Measurements from ENCODE around the gene MCF2L2. TPM values are rescaled to one million over a fixed set of nuclear protein-coding genes. Genes with fewer than 3 reads are reported as not detected.

The MCF2L2 gene
- total RNA-seq, 4 donors from 2014 or later: 0.61 to 2.9 (median 1.3) TPM

DNA sequence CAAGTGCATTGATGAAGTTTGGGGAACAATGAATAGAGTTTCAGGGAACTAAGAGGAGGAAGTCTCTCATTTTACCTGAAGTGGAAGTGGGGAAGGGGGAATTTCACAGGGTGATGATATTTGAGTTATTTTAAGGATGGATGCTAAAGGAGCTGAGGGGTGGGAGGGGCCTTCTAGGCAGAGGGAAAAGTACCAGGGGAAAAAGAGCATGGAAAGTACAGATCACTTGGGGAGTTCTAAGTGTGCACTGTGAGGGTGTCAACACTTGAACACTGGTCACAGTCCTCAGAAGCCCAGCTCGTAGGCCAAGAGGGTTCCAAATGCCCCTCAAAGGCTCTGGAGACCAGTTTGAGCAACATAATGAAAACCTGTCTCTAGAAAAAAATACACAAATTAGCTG, 284.1 kb downstream of the MCF2L2 start:
- intact Hi-C loops (cut with DNase I): no loop called here
- Histone ChIP-seq H3K27me3 (no peaks in the 10 kb centered on the region), H3K9me3 (no peaks in the 10 kb centered on the region), H3K36me3 (no peaks in the 10 kb centered on the region), H3K4me3 (no peak overlapping the region), H3K27ac (no peak overlapping the region), H3K4me1 (no peaks in the 10 kb centered on the region)
- WGBS, 2 donors: 90 to 94% methylated on average over 1 of the region's 1 CpG
- TF ChIP-seq, protein P1, sequence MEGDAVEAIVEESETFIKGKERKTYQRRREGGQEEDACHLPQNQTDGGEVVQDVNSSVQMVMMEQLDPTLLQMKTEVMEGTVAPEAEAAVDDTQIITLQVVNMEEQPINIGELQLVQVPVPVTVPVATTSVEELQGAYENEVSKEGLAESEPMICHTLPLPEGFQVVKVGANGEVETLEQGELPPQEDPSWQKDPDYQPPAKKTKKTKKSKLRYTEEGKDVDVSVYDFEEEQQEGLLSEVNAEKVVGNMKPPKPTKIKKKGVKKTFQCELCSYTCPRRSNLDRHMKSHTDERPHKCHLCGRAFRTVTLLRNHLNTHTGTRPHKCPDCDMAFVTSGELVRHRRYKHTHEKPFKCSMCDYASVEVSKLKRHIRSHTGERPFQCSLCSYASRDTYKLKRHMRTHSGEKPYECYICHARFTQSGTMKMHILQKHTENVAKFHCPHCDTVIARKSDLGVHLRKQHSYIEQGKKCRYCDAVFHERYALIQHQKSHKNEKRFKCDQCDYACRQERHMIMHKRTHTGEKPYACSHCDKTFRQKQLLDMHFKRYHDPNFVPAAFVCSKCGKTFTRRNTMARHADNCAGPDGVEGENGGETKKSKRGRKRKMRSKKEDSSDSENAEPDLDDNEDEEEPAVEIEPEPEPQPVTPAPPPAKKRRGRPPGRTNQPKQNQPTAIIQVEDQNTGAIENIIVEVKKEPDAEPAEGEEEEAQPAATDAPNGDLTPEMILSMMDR (IDR thresholded peaks at IDR 0.05): no peak
- TF ChIP-seq POLR2A (IDR thresholded peaks at IDR 0.05): no peak
- no peak for DNase-seq

DNA sequence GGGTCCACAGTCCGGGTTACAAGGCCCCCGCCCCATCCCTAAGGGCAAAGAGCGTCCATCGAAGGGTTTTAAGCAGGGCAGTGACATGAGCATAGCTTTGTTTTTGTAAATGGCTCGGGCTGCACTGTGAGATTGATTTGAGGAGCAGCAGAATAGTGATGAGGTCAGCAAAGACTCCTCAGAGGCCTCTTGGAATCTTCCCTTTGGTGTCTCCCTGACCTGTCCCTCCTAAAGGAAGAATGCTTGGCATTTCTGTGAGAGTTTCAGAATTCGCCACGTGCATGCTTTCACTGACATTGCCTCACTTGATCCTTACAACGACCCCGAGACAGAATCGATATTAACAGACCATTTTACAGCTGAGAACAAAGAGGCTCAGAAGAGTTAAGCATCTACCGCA, 286.2 kb downstream of the MCF2L2 start:
- Histone ChIP-seq H3K9me3 (no peaks in the 10 kb centered on the region), H3K27ac (no peak overlapping the region), H3K4me3 (no peak overlapping the region), H3K36me3 (no peaks in the 10 kb centered on the region), H3K27me3 (peaks cover 0 to 7% (median 0%) of the 10 kb centered on the region in 4 donors), H3K4me1 (no peaks in the 10 kb centered on the region)
- 76 to 79% methylated on average over 11 of the region's 11 CpGs for WGBS, 2 donors
- TF ChIP-seq, protein P1 (IDR thresholded peaks at IDR 0.05): no peak
- TF ChIP-seq POLR2A (IDR thresholded peaks at IDR 0.05): no peak
- no peak for DNase-seq
- intact Hi-C loops (cut with DNase I): no loop called here

DNA sequence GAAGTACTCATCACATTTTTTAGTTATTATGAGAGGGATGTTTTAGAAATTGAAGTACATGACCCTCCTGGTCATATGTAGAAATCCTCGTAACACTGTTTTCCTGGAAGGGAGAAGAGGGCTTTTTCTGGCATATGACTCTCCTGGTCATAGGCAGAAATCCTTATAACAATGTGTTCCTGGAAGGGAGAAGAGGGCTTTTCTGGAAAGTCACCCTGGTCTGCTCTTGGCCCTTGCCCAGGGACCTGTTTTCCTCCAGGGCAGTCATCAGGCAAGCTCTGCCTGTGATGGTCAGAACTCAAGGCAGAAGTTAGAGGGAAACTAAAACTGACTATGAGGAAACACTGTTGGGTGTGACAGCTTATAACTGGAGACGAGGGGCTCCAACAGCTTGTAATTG, 293.6 kb downstream of the MCF2L2 start:
- no peak for DNase-seq
- no peaks in the 10 kb centered on the region for H3K36me3 ChIP-seq
- peaks cover 0 to 5% (median 0%) of the 10 kb centered on the region in 3 donors for H3K9me3 ChIP-seq
- no peak overlapping the region for H3K27ac ChIP-seq
- peaks cover 0 to 7% (median 0%) of the 10 kb centered on the region in 4 donors for H3K27me3 ChIP-seq
- WGBS, 2 donors: 77% methylated on average over 2 of the region's 2 CpGs
- intact Hi-C loops (cut with DNase I): no loop called here
- H3K4me3 ChIP-seq: no peak overlapping the region
- H3K4me1 ChIP-seq: no peaks in the 10 kb centered on the region
- no peak for TF ChIP-seq POLR2A (IDR thresholded peaks at IDR 0.05)

DNA sequence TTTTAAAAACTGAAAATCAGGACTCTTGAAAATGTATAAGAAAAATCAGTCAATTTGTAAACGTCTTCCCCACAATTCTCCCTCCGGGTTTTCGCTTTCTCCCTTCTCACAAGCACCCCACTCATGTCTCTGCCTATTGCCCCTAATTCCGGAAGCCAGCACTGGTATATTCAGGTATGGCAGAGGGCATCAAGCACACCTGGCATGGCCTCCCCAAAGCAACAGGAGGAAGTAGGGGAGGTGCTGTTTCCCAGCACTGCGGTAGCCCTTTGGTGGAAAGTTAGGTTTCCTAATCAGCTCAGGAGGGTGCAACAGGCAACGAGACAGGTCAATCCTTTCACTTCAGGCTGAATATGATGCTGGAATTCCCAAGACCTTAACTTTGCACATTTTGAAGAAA, 296.0 kb downstream of the MCF2L2 start:
- WGBS, 2 donors: 46 to 69% methylated on average over 6 of the region's 6 CpGs
- DNase-seq: no peak

DNA sequence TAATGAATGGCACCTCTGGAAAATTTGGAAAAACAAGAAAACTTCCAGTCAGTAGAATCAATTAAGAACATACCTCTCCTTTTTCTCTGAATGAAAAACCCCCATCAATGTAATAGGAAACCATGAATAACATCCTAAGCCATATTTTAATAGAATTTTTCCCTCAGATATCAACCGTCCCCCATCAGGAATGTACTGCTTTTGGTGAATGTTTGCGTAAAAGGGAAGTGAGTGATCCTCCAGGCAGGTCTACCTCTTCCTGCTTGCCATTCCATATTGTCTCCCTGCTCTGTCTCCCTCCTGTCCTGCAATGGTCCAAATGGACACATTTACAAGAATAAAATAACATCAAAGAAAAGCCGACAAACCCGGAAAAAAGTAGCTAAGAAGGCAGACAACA, 296.7 kb downstream of the MCF2L2 start:
- no peaks in the 10 kb centered on the region for H3K27me3 ChIP-seq
- no peaks in the 10 kb centered on the region for H3K36me3 ChIP-seq
- H3K27ac ChIP-seq: no peak overlapping the region
- TF ChIP-seq, protein P1 (IDR thresholded peaks at IDR 0.05): no peak
- no peak for TF ChIP-seq POLR2A (IDR thresholded peaks at IDR 0.05)
- intact Hi-C loops (cut with DNase I): no loop called here
- no peaks in the 10 kb centered on the region for H3K4me1 ChIP-seq
- peaks cover 0 to 20% (median 0%) of the 10 kb centered on the region in 3 donors for H3K9me3 ChIP-seq
- no peak for DNase-seq
- 46 to 69% methylated on average over 4 of the region's 4 CpGs for WGBS, 2 donors
- H3K4me3 ChIP-seq: no peak overlapping the region

More for the DNA sequence above, 296.0 kb downstream of the MCF2L2 start:
- Histone ChIP-seq H3K4me3 (no peak overlapping the region), H3K4me1 (no peaks in the 10 kb centered on the region), H3K27ac (no peak overlapping the region), H3K27me3 (no peaks in the 10 kb centered on the region), H3K9me3 (peaks cover 0 to 20% (median 0%) of the 10 kb centered on the region in 3 donors), H3K36me3 (no peaks in the 10 kb centered on the region)
- no peak for TF ChIP-seq POLR2A (IDR thresholded peaks at IDR 0.05)
- TF ChIP-seq, protein P1 (IDR thresholded peaks at IDR 0.05): no peak
- intact Hi-C loops (cut with DNase I): no loop called here

DNA sequence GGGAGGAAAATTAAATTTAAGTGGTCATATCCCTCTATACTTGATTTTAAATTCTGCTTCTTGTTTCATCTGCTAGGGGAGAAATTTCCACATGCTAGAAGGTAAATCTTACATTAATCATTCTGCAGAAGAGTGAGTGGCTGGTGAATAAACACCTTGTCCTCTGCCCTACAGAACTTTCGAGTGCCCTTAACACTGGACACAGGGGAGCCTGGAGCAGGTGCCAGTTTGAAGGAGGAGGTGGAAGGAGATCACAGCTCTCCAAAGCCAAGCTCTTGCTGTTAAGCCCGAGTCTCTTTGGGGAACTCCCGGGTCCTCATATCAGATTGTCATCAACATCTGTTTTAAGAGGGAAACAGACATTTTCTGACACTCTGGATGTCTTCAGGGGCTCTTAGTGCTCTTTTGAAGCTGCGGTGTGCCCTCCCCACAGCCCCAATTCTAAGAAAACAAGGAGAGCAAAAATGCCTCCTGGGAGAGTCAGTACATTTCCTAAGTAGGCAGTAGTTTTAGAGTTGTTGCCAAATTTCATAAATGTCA, 297.2 kb downstream of the MCF2L2 start:
- Histone ChIP-seq H3K4me3 (no peak overlapping the region), H3K9me3 (peaks cover 0 to 20% (median 0%) of the 10 kb centered on the region in 3 donors), H3K4me1 (no peaks in the 10 kb centered on the region), H3K27ac (no peak overlapping the region), H3K27me3 (no peaks in the 10 kb centered on the region), H3K36me3 (no peaks in the 10 kb centered on the region)
- 64 to 71% methylated on average over 3 to 4 of the region's 4 CpGs for WGBS, 2 donors
- no peak for DNase-seq
- intact Hi-C loops (cut with DNase I): no loop called here
- TF ChIP-seq, protein P1 (IDR thresholded peaks at IDR 0.05): no peak
- no peak for TF ChIP-seq POLR2A (IDR thresholded peaks at IDR 0.05)
